NCI-H526 treated with DMSO at 0.1 percent for 48 hours (cell line): ENCODE measurements around the gene MSH5.
A peak's percentile ranks its signal among the peaks of the same experiment; 100 is the strongest.
"Not testable (repeated sequence)": the region's sequence is repeated elsewhere in the genome, so short reads cannot be mapped to it uniquely, and the experiment has no call there.

Experiments
- DNase-seq: peaks from one replicate; lab custom pipeline; 2025; lab: John Stamatoyannopoulos, UW

The MSH5 gene

GRCh38 chr6:31739639-31740396, at the start of gene MSH5:
MSH5 (plus strand) TSS chr6:31740005; CDS start chr6:31740467, 462 bp downstream.
- DNase-seq: peak; percentile 97

DNA sequence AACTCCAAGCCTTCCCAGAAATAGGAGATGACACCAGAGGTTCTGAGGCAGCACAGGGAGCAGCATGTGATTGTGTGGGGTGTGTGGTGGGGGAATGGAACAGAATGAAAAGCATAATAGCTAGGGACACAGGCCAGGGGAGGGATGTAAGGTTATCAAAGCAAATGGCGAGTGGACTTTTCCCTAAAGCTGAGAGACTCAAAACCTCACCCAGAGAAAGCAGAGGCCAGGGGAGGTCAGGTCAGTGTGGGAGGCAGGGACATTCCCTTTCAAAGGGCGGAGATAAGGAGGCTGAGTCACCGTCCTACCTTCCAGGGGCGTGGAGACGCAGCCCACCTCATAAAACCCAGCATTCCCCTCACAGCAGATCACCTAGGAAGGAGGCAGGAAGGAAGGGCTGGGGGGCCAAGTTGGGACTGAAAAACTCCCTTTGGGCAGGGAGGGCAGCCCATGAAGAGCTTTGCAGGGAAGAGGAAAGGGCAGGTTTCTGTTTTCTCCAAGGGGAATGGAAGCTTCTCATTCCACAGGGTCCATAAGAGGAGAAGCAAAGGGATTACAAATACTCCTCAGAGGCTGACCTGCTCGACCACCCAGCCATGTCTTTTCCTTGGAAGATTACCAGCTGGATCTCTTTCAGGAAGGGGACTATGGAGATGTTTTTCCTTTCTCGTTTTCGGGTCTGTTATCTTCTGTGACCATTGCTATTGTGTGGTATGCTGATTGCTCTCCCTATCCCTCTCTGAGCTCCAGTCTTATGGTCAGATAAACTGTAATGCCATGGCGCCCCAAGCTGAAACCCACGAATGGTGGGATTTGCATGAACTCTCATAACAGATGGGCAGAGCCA, 49.4 kb upstream of the MSH5 start:
- DNase-seq: no peak

GRCh38 chr6:31691078-31691463, 48.7 kb upstream of the MSH5 start:
- DNase-seq: no peak

DNA sequence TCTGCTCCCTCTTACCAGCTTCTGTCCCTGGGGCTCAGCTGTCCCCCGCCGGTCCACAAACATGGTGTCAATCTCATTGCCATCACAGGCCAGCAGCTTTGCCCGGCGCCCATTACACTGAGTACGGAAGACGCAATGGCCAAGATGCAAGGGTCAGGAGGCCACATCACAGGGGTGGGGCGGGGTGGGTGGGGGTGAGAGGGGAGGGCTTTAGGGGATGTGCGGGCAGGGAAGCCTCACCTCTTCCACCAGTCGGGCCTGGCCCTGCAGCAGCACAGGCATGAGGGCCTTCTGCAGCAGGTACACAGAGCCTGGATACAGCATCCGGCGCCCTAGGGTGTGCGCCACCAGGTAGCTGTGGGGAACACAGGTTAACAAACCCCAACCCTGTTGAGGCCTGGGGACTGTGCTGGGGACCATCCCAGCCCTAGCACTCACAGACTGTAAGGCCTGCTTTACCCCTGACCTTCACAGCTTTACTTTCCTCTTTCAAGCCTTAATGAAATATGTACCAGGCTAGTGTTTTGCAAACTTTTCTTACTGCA, 48.2 kb upstream of the MSH5 start:
- no peak for DNase-seq

- no peak for DNase-seq
These were observed 47.5 kb upstream of the MSH5 start for GRCh38 chr6:31692353-31692752.

DNA sequence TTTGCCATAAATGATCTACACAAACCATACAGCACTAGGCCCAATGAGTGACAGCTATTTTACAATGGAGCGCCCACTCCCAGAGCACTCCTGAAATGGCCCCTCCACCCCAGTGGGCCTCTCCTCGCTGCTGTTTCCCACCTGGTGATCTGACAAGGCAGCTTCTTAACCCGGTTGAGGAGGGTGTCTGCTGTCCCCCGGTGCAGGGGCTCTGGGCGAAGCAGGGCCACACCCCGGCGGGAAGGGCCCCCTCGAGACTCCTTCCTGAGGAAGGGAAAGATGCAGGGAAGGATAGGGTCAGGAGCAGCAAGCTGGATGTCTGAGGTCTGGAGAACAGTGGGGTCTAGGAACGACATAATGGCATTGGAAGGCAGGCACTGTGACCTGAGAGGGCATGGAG, 46.9 kb upstream of the MSH5 start:
- no peak for DNase-seq

DNA sequence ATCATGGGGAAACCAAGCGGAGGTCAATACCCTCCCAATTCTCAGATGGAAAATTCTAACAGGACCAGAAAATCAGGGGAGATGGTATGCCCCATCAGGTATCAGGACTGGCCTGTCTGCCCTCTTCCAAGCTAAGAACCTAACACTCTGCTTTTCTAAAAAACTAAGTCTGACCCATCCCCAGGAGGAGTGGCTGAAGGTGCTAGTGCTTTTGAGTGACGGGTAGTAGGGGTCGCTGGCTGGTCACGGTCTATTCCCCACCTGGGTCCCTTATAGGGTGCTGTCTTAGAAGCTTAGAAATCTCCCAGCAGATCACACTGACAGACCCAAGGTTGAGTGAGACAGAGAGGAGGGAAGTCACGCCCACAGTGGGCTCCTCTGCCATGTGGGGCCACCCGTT, 46.3 kb upstream of the MSH5 start:
- no peak for DNase-seq

GRCh38 chr6:31697555-31697954, 42.2 kb upstream of the MSH5 start:
- no peak for DNase-seq

GRCh38 chr6:31700740-31701401, 38.9 kb upstream of the MSH5 start:
- DNase-seq: no peak

DNA sequence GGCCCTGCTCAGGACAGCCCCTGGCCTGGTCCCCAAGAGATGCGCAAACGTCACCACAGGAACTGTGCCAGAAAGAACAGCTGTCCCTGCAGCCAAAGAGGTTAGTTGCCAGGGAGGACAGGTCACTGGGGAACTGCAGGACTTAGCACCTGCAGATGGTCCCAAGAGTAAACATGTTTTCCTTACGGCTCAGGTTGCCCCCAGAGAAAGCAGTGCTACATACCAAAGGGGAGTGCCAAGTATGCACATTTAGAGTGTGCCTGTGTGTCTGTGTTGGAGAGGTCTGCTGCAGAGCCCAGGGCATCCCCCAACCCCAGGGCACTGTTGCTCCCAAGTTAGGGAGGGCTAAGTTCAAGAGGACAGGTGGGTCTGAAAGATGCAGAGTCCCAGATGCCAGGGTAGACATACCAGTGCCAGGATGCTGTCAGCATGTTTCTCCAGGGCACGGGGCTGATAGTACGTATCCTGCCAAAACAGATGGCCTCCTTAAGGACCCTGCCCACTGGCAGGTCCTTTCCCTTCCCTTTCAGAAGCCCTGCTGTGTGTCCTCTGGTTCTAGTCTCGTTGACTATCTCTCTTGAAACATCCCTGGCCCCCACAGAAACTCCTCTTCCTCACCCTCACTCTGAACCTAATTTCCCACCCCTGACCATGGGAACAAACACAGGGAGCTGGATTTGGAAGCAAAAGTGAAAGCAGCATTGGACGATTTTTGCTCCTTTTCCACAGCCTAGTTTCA, 38.0 kb upstream of the MSH5 start:
- DNase-seq: no peak

GRCh38 chr6:31702405-31702818, 37.4 kb upstream of the MSH5 start:
- DNase-seq: peak; percentile 47

DNA sequence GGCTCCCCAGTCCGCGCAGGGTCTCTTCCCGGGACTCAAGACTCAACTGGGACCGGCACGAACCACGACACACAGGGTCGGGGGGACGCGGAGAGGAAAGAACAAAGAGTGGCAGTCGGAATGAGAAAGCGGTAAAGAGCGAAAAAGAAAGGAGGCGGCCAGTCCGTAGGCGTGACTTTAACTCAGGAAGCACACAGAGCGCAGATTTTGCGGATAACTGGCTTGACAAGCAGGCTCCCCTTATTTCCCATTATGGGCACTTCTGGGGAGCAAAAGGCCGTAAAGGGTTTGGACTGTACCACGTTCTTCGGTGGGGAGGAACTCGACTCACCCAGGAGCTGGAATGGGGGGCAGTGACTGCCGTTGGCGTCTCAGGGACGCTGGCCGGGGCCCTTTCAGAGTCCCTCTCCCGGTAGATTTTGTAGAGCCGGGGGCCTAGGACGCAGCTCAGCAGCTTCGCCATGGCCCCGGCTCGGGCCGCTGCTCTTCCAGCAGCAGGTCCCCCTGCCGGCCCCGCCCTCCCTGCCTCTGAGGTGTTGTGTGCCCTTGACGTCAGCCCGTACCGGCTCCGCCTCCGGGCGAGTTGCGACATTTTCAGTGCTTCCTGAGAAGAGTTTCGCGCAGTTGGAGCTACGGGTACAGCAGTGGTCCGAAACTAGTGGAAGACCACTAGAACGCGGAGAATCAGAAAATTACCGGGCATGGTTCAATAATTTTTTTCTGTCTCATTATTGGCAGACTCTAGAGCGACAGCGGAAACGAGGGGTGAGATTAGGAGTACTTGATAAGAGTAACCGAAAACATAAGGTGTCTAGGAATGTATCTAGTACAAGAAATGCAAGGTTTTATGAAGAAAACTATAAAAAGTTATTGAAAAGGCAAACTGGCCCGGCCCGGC, 36.7 kb upstream of the MSH5 start, which contains the start of gene ABHD16A:
ABHD16A (minus strand) TSS at position 506 of the 898 bp plus-strand sequence; CDS start at position 463, 43 bp downstream.
- peak; percentile 94 for DNase-seq

DNA sequence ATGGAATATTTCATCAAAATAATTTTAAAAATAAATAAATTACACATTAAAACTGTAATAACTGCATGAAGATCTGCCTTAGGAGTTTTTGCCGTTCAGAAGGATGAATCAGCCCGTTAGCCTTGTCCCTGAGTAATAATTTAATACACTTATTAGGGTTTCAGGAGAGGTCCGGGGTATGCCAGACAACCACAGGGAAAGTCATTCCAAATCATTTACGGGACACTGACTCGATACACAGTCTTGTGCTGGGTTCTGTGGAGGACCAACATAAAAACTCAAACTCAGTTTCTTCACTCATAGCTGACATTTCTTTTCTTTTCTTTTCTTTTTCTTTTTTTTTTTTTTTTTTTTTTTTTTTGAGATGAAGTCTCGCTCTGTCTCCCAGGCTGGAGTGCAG, 33.9 kb upstream of the MSH5 start:
- no peak for DNase-seq

DNA sequence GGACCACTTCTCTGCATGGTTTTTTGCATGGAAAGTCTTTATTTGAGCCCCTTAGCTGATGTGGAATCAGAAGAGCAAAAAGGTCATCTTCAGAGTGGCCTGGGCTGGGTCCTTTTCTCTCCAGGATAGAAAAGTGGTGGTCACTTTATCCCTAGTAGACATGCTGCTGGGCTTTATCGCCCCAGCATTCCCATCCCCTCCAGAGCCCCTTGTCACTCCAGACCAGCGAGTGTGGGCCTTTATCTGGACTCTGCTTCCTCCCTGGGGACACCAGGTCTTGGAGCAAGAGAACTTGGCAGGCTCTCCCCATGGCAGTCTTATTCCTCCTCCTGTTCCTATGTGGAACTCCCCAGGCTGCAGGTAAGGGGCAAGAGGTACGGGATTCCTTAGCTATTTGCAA, 33.2 kb upstream of the MSH5 start, which contains the start of gene LY6G6F:
LY6G6F (plus strand) TSS at position 268 of the 400 bp plus-strand sequence; CDS start at position 309, 41 bp downstream.
- DNase-seq: no peak

DNA sequence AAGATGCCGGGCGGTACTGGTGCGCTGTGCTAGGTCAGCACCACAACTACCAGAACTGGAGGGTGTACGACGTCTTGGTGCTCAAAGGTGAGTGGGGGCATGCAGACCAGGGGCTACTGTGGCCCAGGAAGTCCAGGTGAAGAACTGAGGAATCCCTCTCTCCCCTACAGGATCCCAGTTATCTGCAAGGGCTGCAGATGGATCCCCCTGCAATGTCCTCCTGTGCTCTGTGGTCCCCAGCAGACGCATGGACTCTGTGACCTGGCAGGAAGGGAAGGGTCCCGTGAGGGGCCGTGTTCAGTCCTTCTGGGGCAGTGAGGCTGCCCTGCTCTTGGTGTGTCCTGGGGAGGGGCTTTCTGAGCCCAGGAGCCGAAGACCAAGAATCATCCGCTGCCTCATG, 32.1 kb upstream of the MSH5 start:
- DNase-seq: no peak

- no peak for DNase-seq
These were observed 31.6 kb upstream of the MSH5 start for GRCh38 chr6:31708224-31708623.

GRCh38 chr6:31709157-31709556, 30.6 kb upstream of the MSH5 start:
- DNase-seq: not testable (repeated sequence)

DNA sequence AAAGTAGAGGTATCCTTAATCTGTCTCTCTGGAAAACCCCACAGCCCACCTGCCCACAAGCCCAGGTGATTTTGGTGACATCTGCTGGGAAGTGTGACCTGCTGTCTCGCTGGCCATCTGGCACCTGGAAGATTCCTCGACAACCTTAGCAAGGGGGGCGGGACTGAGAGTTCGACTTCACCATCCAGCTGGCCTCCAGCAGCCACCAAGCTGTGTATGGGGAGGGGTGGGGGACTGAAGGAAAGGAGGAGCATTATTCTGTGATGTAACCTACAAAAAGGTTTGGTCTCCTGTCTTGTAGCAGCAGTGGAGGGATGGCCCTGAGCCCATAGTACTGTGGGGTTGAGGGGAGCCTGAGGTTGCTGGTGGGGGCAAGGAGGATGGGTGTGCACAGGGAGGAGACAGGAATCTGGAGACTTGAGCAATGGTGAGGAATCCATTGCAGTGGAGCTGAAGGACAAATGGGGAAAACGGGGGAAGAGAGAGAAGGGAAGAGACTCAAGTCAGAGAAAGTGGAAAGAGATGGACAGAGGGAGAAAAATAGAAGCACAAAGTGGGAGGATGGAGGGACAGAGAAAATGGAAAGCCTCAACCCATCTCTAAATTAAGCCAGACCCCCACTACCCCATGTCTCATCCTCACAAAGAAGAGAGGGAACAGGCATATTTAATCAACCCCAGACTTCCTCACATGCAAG, 29.1 kb upstream of the MSH5 start:
- DNase-seq: no peak

DNA sequence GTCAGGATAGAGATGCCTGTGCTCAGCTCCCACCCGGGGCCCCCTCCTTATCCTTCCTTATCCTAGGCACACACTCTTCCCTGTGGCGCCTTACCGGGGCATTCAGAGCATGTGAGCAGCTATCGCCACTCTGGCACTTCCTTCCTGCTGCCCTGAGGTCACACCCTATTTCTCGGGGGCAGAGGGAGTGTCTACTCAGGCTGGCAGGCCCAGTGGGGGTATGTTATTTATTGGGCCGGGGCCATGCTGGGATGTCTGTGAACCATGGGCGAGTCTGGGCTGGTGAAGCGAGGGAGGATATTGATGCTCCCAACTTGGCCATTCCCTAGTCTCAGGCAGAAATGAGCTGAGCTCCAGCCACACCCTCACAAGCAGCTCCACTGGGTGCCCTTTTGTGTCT, 28.6 kb upstream of the MSH5 start:
- no peak for DNase-seq

DNA sequence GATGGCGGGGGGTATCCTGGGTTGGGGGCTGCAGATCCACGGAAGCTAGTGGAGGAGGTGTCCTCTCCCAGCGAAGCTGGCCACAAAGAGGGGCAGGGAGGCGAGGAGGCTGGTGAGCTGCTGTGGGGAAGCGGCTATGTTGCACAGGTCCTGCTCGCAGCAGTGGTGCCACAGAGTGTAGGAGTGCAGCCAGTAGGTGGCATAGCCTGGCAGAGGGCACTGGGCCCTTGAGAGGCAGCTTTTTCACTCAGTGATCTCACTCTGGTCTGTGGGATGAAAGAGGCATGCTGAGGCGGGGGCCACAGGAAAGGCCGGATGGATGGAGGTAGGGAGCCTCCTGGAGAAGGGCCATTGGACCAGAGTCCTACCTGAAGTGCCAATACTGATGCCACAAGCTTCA, 27.5 kb upstream of the MSH5 start:
- no peak for DNase-seq
